GM18951 (cell line): Measurements from ENCODE around the gene CBFA2T3.
"Not testable (repeated sequence)": the region's sequence is repeated elsewhere in the genome, so short reads cannot be mapped to it uniquely, and the experiment has no call there.

Experiments used
- POLR2A ChIP-seq: IDR thresholded peaks from 4 replicates; pipeline ENCODE4 v1.6.1; 2011; ENCODE audit warnings: mild to moderate bottlenecking; ENCODE audit not compliant: insufficient read length, insufficient read depth; ENCODE audit errors: extremely low read depth
- in situ Hi-C: fragments of 300-500 bp; cut with MboI; formaldehyde crosslinking; loops from one replicate; pipeline ENCODE4 v1.12.0; 2022; ENCODE audit warnings: low sequenced_read_pairs, mixed read lengths, inconsistent platforms; ENCODE audit not compliant: unreplicated experiment

Gene CBFA2T3

GRCh38 chr16:88899901-88900661 is 76.9 kb downstream of the CBFA2T3 start:
- in situ Hi-C loops: no loop called here
- no peak for TF ChIP-seq POLR2A

- TF ChIP-seq POLR2A: no peak
- in situ Hi-C loops: no loop called here
Observed at GRCh38 chr16:88897696-88898425, 79.1 kb downstream of the CBFA2T3 start.

- in situ Hi-C loops: no loop called here
- no peak for TF ChIP-seq POLR2A
Observed at GRCh38 chr16:88896238-88897070, 80.6 kb downstream of the CBFA2T3 start.

- in situ Hi-C loops: no loop called here
- no peak for TF ChIP-seq POLR2A
Observed at GRCh38 chr16:88895335-88895734, 81.7 kb downstream of the CBFA2T3 start.

GRCh38 chr16:88894681-88895300 is 82.2 kb downstream of the CBFA2T3 start:
- in situ Hi-C loops: no loop called here
- TF ChIP-seq POLR2A: no peak

- in situ Hi-C loops: not testable (repeated sequence)
Observed at GRCh38 chr16:88894266-88894665, 82.7 kb downstream of the CBFA2T3 start.

GRCh38 chr16:88893127-88893968 is 83.7 kb downstream of the CBFA2T3 start:
- in situ Hi-C loops: no loop called here
- TF ChIP-seq POLR2A: no peak

- in situ Hi-C loops: no loop called here
Observed at GRCh38 chr16:88892065-88892464, 84.9 kb downstream of the CBFA2T3 start.

GRCh38 chr16:88891083-88891482 is 85.9 kb downstream of the CBFA2T3 start:
- in situ Hi-C loops: no loop called here
- TF ChIP-seq POLR2A: no peak

More at GRCh38 chr16:88892065-88892464, 84.9 kb downstream of the CBFA2T3 start:
- no peak for TF ChIP-seq POLR2A

- in situ Hi-C loops: not testable (repeated sequence)
Observed at GRCh38 chr16:88889702-88890352, 87.2 kb downstream of the CBFA2T3 start.

GRCh38 chr16:88888461-88889387 is 88.3 kb downstream of the CBFA2T3 start:
- in situ Hi-C loops: no loop called here
- no peak for TF ChIP-seq POLR2A
